ENCODE results near the gene RARA. TPM values are rescaled to one million over a fixed set of nuclear protein-coding genes. Genes with fewer than 3 reads are reported as not detected.
"Not testable (repeated sequence)": the region's sequence is repeated elsewhere in the genome, so short reads cannot be mapped to it uniquely, and the experiment has no call there.

Gene RARA
- total and polyA plus RNA-seq, 12 donors = 11.2 to 34.0 (median 18.9) TPM

GRCh38 chr17:40378966-40379365 lies 70.0 kb downstream of the RARA start:
- intact Hi-C loops (cut with DNase I) = no loop called here
- ATAC-seq (no peak), DNase-seq (no peak)
- TF ChIP-seq CTCF (IDR thresholded peaks at IDR 0.05) = no peak
- Histone ChIP-seq H3K4me3 (no peak overlapping the region), H3K27ac (no peak overlapping the region), H3K9me3 (no peaks in the 10 kb centered on the region), H3K36me3 (no peaks in the 10 kb centered on the region), H3K4me1 (no peaks in the 10 kb centered on the region), H3K27me3 (peaks cover 0 to 7% (median 0%) of the 10 kb centered on the region in 7 donors)
- WGBS, 2 donors = 91 to 94% methylated on average over 7 of the region's 7 CpGs

- Histone ChIP-seq H3K4me1 (no peaks in the 10 kb centered on the region), H3K4me3 (no peak overlapping the region), H3K27me3 (peaks cover 0 to 7% (median 0%) of the 10 kb centered on the region in 7 donors), H3K9me3 (no peaks in the 10 kb centered on the region), H3K27ac (no peak overlapping the region), H3K36me3 (no peaks in the 10 kb centered on the region)
- DNase-seq (no peak), ATAC-seq (no peak)
- no peak for TF ChIP-seq CTCF (IDR thresholded peaks at IDR 0.05)
- intact Hi-C loops (cut with DNase I) = no loop called here
- 84 to 89% methylated on average over 4 of the region's 4 CpGs for WGBS, 2 donors
Observed at GRCh38 chr17:40382251-40382650, 73.3 kb downstream of the RARA start.

GRCh38 chr17:40386555-40386954 lies 77.6 kb downstream of the RARA start:
- H3K9me3 ChIP-seq; intact Hi-C loops (cut with DNase I); H3K4me3 ChIP-seq; DNase-seq; ATAC-seq; H3K4me1 ChIP-seq; H3K27ac ChIP-seq; H3K27me3 ChIP-seq: not testable (repeated sequence)
- H3K36me3 ChIP-seq = peaks cover 0 to 36% (median 0%) of the 10 kb centered on the region in 9 donors
- 95 to 98% methylated on average over 3 of the region's 3 CpGs for WGBS, 2 donors

GRCh38 chr17:40399185-40399584 lies 90.2 kb downstream of the RARA start:
- H3K27ac ChIP-seq = no peak overlapping the region
- peak in 4 of 8 donors; percentile 13 to 57 (median 38) for ATAC-seq
- no peak overlapping the region for H3K4me3 ChIP-seq
- no peaks in the 10 kb centered on the region for H3K9me3 ChIP-seq
- intact Hi-C loops (cut with DNase I) = loop anchor here in 7 of 10 donors (1.0 to 5.0 kb wide), 9 partner anchors 34 to 163 kb away; partner anchors contain the start of gene GJD3 (in 2 of the 7)
- TF ChIP-seq CTCF (IDR thresholded peaks at IDR 0.05) = peak; percentile 30 to 78 (median 68)
- 52 to 64% methylated on average over 4 of the region's 4 CpGs for WGBS, 2 donors
- peaks cover 0 to 69% (median 0%) of the 10 kb centered on the region in 9 donors for H3K36me3 ChIP-seq
- H3K27me3 ChIP-seq = no peaks in the 10 kb centered on the region
- DNase-seq = no peak
- no peaks in the 10 kb centered on the region for H3K4me1 ChIP-seq

GRCh38 chr17:40402668-40403067 lies 93.7 kb downstream of the RARA start:
- Histone ChIP-seq H3K36me3 (peaks cover 0 to 79% (median 0%) of the 10 kb centered on the region in 9 donors), H3K27me3 (no peaks in the 10 kb centered on the region), H3K4me1 (no peaks in the 10 kb centered on the region), H3K27ac (no peak overlapping the region), H3K9me3 (no peaks in the 10 kb centered on the region), H3K4me3 (no peak overlapping the region)
- intact Hi-C loops (cut with DNase I) = loop anchor here in 4 of 10 donors (5.0 kb wide), 4 partner anchors 35 to 130 kb away; partner anchors contain the start of gene GJD3 (in 1 of the 4)
- no peak for TF ChIP-seq CTCF (IDR thresholded peaks at IDR 0.05)
- DNase-seq (no peak), ATAC-seq (no peak)
- WGBS, 2 donors = 90 to 91% methylated on average over 1 of the region's 1 CpG
